HL-60 (cell line): ENCODE measurements around the gene PELI2.
A peak's percentile ranks its signal among the peaks of the same experiment; 100 is the strongest.

ENCODE experiments used
- DNase-seq, 2 experiments: peaks; one replicate each; pipeline ENCODE4 v3.0.0-alpha.2; 2010 to 2020; ENCODE audit warnings: low read depth in 1 of 2, low spot score in 1 of 2
- H3K27ac ChIP-seq: fragments of 250-450 bp; sonication (Bioruptor Pico); replicated peaks from 2 replicates; pipeline ENCODE4 v1.5.1; 2020; ENCODE audit warnings: mild to moderate bottlenecking, moderate library complexity
- H3K27me3 ChIP-seq: fragments of 250-450 bp; sonication (Bioruptor Pico); 2 replicates; pipeline ENCODE4 v1.5.1; 2021; ENCODE audit warnings: mild to moderate bottlenecking, moderate library complexity; ENCODE audit not compliant: insufficient read depth, poor library complexity, severe bottlenecking
- H3K4me3 ChIP-seq: replicated peaks from 2 replicates; pipeline ENCODE4 v1.5.1; 2011; ENCODE audit warnings: mild to moderate bottlenecking, control low read depth, low read length; ENCODE audit not compliant: insufficient read depth
- GABPA ChIP-seq: IDR thresholded peaks from 2 replicates; pipeline ENCODE4 v1.6.1; 2012; ENCODE audit warnings: low read depth
- POLR2AphosphoS5 ChIP-seq: IDR thresholded peaks from 2 replicates; pipeline ENCODE4 v1.6.1; 2012; ENCODE audit warnings: low read depth
- SPI1 ChIP-seq: IDR thresholded peaks from 2 replicates; pipeline ENCODE4 v1.6.1; 2012; ENCODE audit warnings: low read depth, mild to moderate bottlenecking, borderline replicate concordance
- TF ChIP-seq, protein P1 (sequence below): IDR thresholded peaks from 2 replicates; pipeline ENCODE4 v1.6.1; 2012; ENCODE audit warnings: low read depth; ENCODE audit not compliant: insufficient replicate concordance
- TF ChIP-seq, protein P2 (sequence below): IDR thresholded peaks from one replicate; pipeline ENCODE4 v1.5.1; 2011; ENCODE audit warnings: low read length, control low read depth, inconsistent platforms; ENCODE audit not compliant: insufficient read depth

Gene PELI2

DNA sequence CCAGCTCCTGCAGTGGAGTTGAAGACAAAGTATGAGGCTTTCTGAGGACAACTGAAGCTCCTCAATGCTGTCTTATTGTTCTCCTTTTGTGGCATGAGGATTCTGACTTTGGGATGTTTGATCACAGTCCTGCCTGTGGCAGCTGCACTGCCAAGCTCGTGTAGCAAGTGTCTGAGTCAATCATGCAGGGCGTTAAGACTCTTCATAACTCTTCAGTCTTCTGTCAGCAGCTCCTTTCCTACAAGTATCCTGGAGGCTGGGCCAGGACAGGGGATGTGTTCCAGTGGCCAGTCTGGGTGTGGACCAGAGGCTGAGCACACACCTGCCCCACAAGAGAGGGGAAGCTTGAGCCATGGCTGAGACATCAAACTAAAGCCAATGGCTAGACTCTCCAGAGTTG is 94.3 kb downstream of the PELI2 start:
- TF ChIP-seq, protein P1, sequence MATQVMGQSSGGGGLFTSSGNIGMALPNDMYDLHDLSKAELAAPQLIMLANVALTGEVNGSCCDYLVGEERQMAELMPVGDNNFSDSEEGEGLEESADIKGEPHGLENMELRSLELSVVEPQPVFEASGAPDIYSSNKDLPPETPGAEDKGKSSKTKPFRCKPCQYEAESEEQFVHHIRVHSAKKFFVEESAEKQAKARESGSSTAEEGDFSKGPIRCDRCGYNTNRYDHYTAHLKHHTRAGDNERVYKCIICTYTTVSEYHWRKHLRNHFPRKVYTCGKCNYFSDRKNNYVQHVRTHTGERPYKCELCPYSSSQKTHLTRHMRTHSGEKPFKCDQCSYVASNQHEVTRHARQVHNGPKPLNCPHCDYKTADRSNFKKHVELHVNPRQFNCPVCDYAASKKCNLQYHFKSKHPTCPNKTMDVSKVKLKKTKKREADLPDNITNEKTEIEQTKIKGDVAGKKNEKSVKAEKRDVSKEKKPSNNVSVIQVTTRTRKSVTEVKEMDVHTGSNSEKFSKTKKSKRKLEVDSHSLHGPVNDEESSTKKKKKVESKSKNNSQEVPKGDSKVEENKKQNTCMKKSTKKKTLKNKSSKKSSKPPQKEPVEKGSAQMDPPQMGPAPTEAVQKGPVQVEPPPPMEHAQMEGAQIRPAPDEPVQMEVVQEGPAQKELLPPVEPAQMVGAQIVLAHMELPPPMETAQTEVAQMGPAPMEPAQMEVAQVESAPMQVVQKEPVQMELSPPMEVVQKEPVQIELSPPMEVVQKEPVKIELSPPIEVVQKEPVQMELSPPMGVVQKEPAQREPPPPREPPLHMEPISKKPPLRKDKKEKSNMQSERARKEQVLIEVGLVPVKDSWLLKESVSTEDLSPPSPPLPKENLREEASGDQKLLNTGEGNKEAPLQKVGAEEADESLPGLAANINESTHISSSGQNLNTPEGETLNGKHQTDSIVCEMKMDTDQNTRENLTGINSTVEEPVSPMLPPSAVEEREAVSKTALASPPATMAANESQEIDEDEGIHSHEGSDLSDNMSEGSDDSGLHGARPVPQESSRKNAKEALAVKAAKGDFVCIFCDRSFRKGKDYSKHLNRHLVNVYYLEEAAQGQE = no peak
- TF ChIP-seq, protein P2, sequence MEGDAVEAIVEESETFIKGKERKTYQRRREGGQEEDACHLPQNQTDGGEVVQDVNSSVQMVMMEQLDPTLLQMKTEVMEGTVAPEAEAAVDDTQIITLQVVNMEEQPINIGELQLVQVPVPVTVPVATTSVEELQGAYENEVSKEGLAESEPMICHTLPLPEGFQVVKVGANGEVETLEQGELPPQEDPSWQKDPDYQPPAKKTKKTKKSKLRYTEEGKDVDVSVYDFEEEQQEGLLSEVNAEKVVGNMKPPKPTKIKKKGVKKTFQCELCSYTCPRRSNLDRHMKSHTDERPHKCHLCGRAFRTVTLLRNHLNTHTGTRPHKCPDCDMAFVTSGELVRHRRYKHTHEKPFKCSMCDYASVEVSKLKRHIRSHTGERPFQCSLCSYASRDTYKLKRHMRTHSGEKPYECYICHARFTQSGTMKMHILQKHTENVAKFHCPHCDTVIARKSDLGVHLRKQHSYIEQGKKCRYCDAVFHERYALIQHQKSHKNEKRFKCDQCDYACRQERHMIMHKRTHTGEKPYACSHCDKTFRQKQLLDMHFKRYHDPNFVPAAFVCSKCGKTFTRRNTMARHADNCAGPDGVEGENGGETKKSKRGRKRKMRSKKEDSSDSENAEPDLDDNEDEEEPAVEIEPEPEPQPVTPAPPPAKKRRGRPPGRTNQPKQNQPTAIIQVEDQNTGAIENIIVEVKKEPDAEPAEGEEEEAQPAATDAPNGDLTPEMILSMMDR = no peak
- TF ChIP-seq SPI1 = no peak
- TF ChIP-seq POLR2AphosphoS5 = no peak
- TF ChIP-seq GABPA = no peak
- Histone ChIP-seq H3K27me3 (no peaks in the 10 kb centered on the region), H3K4me3 (no peak overlapping the region), H3K27ac (0 out of 2 replicates have a peak overlapping the region, but pooled peaks have one; percentile 20)
- peak in 1 of 2 experiments; percentile 16 for DNase-seq

DNA sequence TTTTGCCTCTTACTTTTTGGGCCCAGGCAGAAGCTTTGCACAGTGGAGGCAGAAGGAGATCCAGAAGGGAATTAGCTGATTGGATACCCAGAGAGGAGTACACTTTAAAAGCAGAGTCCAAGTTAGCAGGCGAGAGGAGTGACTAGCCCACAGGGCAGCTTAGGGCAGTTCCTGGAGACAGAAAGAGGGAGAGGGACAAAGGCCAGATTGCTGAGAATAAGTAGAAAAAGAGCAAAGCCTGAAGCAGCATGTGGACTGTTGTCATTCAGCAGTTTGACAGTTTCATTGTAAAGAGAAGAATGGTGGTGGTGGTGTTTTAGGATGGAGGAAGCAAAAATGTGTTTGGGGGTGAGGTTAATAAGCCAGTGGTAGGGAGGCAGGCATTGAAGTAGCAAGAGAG is 95.1 kb downstream of the PELI2 start:
- no peaks in the 10 kb centered on the region for H3K27me3 ChIP-seq
- H3K4me3 ChIP-seq = no peak overlapping the region
- TF ChIP-seq POLR2AphosphoS5 = no peak
- TF ChIP-seq, protein P1 = no peak
- TF ChIP-seq SPI1 = no peak
- no peak for TF ChIP-seq GABPA
- TF ChIP-seq, protein P2 = no peak
- H3K27ac ChIP-seq = no peak overlapping the region
- no peak for DNase-seq

DNA sequence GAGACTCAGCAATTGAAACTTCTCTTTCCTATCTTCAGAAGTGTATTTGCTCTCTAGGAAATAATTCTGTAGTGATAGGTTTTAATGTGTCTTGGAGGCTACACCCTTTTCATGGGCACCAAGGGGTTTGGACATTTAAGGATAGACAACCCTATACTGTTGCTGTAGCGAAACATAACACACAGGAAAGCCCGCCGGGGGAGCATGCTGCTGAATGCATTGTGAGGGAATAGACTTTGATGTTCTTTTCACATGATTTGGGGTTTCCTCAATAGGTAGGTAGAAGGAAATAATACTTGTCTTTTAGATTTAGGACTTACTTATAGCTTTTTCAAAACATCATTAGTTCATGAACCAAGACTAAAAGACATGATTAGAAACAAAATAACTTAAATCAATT is 97.0 kb downstream of the PELI2 start:
- no peak for TF ChIP-seq GABPA
- Histone ChIP-seq H3K27me3 (no peaks in the 10 kb centered on the region), H3K4me3 (no peak overlapping the region), H3K27ac (no peak overlapping the region)
- DNase-seq = no peak

DNA sequence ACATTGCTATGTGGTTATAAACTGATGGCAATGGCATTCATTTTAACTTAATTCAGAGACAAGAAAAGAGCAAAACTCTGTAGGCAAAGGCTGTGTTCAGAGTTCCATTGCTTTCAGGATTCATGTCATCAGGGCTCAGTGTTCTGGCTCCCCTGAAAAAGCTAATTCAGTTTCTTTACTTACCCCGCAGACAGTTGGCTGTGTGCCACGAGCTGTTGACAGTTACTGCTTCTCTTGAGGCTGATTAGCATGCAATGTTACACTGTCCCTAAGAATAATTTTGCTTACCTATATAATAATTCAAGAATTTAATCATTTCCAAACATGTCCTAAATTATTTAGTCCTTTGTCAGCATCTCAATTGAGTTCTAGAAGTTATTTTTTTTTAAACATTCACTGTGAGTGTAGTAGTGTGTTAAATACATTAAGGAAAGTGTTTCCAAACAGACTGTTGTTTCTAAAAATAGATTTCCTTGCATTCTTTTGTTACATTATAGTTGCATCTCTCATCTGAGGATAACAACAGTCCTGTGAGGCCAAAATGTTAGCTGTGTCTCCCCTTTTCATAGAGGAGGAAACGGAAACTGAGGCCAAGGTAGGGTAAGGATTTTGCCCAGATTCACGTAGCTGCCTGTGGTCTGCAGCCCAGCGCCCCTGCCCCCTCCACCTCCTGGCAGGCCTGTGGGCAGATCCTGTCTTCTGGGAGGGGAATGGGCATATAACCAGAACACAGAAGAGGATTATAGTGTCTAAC is 98.6 kb downstream of the PELI2 start:
- no peaks in the 10 kb centered on the region for H3K27me3 ChIP-seq
- DNase-seq = peak in 1 of 2 experiments; percentile 89
- H3K4me3 ChIP-seq = no peak overlapping the region
- peak; percentile 80 for TF ChIP-seq POLR2AphosphoS5
- TF ChIP-seq, protein P1 = no peak
- no peak for TF ChIP-seq GABPA
- TF ChIP-seq SPI1 = no peak
- TF ChIP-seq, protein P2 = no peak
- peak overlapping the region; percentile 75 for H3K27ac ChIP-seq
